H9 (cell line): ENCODE measurements around the gene DTX3L. TPM values are rescaled to one million over a fixed set of nuclear protein-coding genes. Genes with fewer than 3 reads are reported as not detected.

Experiments used
- DNase-seq: peaks from one replicate; pipeline ENCODE4 v3.0.0-alpha.2; 2017
- H2AFZ ChIP-seq: one replicate; pipeline ENCODE4 v1.6.1; 2013; ENCODE audit warnings: mild to moderate bottlenecking, low read length, control low read depth, moderate library complexity
- H2AK5ac ChIP-seq: 2 replicates; pipeline ENCODE4 v1.6.1; 2013; ENCODE audit warnings: low read length, control low read depth, mixed read lengths; ENCODE audit not compliant: insufficient read length
- H2BK120ac ChIP-seq: one replicate; pipeline ENCODE4 v1.6.1; 2013; ENCODE audit warnings: low read depth, mild to moderate bottlenecking, low read length, control low read depth, inconsistent platforms; ENCODE audit not compliant: poor library complexity, severe bottlenecking
- H2BK12ac ChIP-seq: 2 replicates; pipeline ENCODE4 v1.6.1; 2013; ENCODE audit warnings: low read length, control low read depth, mixed read lengths, low read depth; ENCODE audit not compliant: insufficient read length
- H2BK15ac ChIP-seq: 2 replicates; pipeline ENCODE4 v1.6.1; 2013; ENCODE audit warnings: low read depth, low read length, control low read depth
- H2BK20ac ChIP-seq: one replicate; pipeline ENCODE4 v1.6.1; 2013; ENCODE audit warnings: low read depth, mild to moderate bottlenecking, low read length, control low read depth, inconsistent platforms; ENCODE audit not compliant: poor library complexity, severe bottlenecking
- H2BK5ac ChIP-seq: 2 replicates; pipeline ENCODE4 v1.6.1; 2013; ENCODE audit warnings: low read length, control low read depth, mixed read lengths; ENCODE audit not compliant: insufficient read length
- H3K14ac ChIP-seq: 2 replicates; pipeline ENCODE4 v1.6.1; 2013; ENCODE audit warnings: low read length, control low read depth; ENCODE audit not compliant: insufficient read depth
- H3K18ac ChIP-seq: 2 replicates; pipeline ENCODE4 v1.6.1; 2013; ENCODE audit warnings: low read depth, mild to moderate bottlenecking, mixed read lengths, low read length, control low read depth; ENCODE audit not compliant: insufficient read length
- H3K23ac ChIP-seq: 2 replicates; pipeline ENCODE4 v1.6.1; 2013; ENCODE audit warnings: low read length, control low read depth, mixed read lengths, low read depth; ENCODE audit not compliant: insufficient read length
- H3K23me2 ChIP-seq: 2 replicates; pipeline ENCODE4 v1.6.1; 2013; ENCODE audit warnings: low read depth, mild to moderate bottlenecking, mixed read lengths, low read length, control low read depth; ENCODE audit not compliant: insufficient read length, poor library complexity, severe bottlenecking
- H3K27ac ChIP-seq: 2 replicates; pipeline ENCODE4 v1.5.1; 2013; ENCODE audit warnings: low read length, control low read depth, mixed read lengths, low read depth; ENCODE audit not compliant: insufficient read length
- H3K27me3 ChIP-seq: 2 replicates; pipeline ENCODE4 v1.6.1; 2013; ENCODE audit warnings: low read length, control low read depth, inconsistent platforms; ENCODE audit not compliant: insufficient read depth
- H3K4ac ChIP-seq: 2 replicates; pipeline ENCODE4 v1.6.1; 2013; ENCODE audit warnings: low read depth, mild to moderate bottlenecking, control low read depth, inconsistent platforms, low read length, moderate library complexity
- H3K4me1 ChIP-seq: 2 replicates; pipeline ENCODE4 v1.6.1; 2013; ENCODE audit warnings: low read length, control low read depth, inconsistent platforms; ENCODE audit not compliant: insufficient read depth
- H3K4me2 ChIP-seq: 2 replicates; pipeline ENCODE4 v1.6.1; 2013; ENCODE audit warnings: low read length, control low read depth, mixed read lengths; ENCODE audit not compliant: insufficient read length, insufficient read depth
- H3K56ac ChIP-seq: 2 replicates; pipeline ENCODE4 v1.6.1; 2013; ENCODE audit warnings: low read depth, mild to moderate bottlenecking, mixed read lengths, low read length, control low read depth; ENCODE audit not compliant: insufficient read length
- H3K79me1 ChIP-seq: 2 replicates; pipeline ENCODE4 v1.6.1; 2013; ENCODE audit warnings: low read depth, mild to moderate bottlenecking, moderate library complexity, low read length, control low read depth, inconsistent platforms; ENCODE audit not compliant: insufficient read depth, poor library complexity, severe bottlenecking
- H3K79me2 ChIP-seq: 2 replicates; pipeline ENCODE4 v1.6.1; 2013; ENCODE audit warnings: low read length, control low read depth, inconsistent platforms; ENCODE audit not compliant: insufficient read depth
- H3K9ac ChIP-seq: 2 replicates; pipeline ENCODE4 v1.6.1; 2013; ENCODE audit warnings: low read length, control low read depth, mixed read lengths; ENCODE audit not compliant: insufficient read length; ENCODE audit errors: extremely low read depth
- H3K9me3 ChIP-seq: one replicate; pipeline ENCODE4 v1.6.1; 2013; ENCODE audit warnings: low read depth, low read length, inconsistent platforms; ENCODE audit not compliant: control insufficient read depth
- H3T11ph ChIP-seq: one replicate; pipeline ENCODE4 v1.6.1; 2013; ENCODE audit warnings: mild to moderate bottlenecking, low read length, control low read depth, inconsistent platforms
- H4K20me1 ChIP-seq: one replicate; pipeline ENCODE4 v1.6.1; 2013; ENCODE audit not compliant: control insufficient read depth, insufficient read length, insufficient read depth
- H4K5ac ChIP-seq: 2 replicates; pipeline ENCODE4 v1.6.1; 2013; ENCODE audit warnings: low read depth, mild to moderate bottlenecking, mixed read lengths, low read length, control low read depth; ENCODE audit not compliant: insufficient read length
- H4K8ac ChIP-seq: replicated peaks from 2 replicates; pipeline ENCODE4 v1.6.1; 2013; ENCODE audit warnings: low read length, control low read depth, mixed read lengths, low read depth; ENCODE audit not compliant: insufficient read length
- H4K91ac ChIP-seq: 2 replicates; pipeline ENCODE4 v1.6.1; 2013; ENCODE audit warnings: low read depth, mild to moderate bottlenecking, moderate library complexity, mixed read lengths, low read length, control low read depth; ENCODE audit not compliant: insufficient read length
- H3K27ac Mint-ChIP-seq, 3 experiments: 2 replicates in 2 of 3; 3 replicates in 1 of 3; pipeline ENCODE4 v1.8.0; 2020 to 2021; ENCODE audit warnings: mixed read lengths in 3 of 3, mild to moderate bottlenecking in 1 of 3, moderate library complexity in 1 of 3
- H3K27me3 Mint-ChIP-seq: 2 replicates; pipeline ENCODE4 v1.8.0; 2021; ENCODE audit warnings: low read depth, mild to moderate bottlenecking, moderate library complexity, mixed read lengths
- H3K36me3 Mint-ChIP-seq, 3 experiments: 2 replicates in 2 of 3; 3 replicates in 1 of 3; pipeline ENCODE4 v1.8.0; 2020 to 2021; ENCODE audit warnings: low read depth in 3 of 3, mixed read lengths in 3 of 3; ENCODE audit not compliant: insufficient read depth in 1 of 3
- H3K4me1 Mint-ChIP-seq, 2 experiments: 2 replicates each; pipeline ENCODE4 v1.8.0; 2020; ENCODE audit warnings: mixed read lengths in 2 of 2
- H3K4me3 Mint-ChIP-seq, 2 experiments: 2 replicates in 1 of 2; 3 replicates in 1 of 2; pipeline ENCODE4 v1.8.0; 2020 to 2021; ENCODE audit warnings: mild to moderate bottlenecking in 2 of 2, mixed read lengths in 2 of 2, moderate library complexity in 1 of 2
- H3K9me3 Mint-ChIP-seq, 2 experiments: 2 replicates in 1 of 2; 3 replicates in 1 of 2; pipeline ENCODE4 v1.8.0; 2020; ENCODE audit warnings: mild to moderate bottlenecking in 2 of 2, mixed read lengths in 2 of 2, moderate library complexity in 1 of 2
- CTCF ChIP-seq: fragments of 200-600 bp; sonication (generic); conservative IDR thresholded peaks from 3 replicates; pipeline ENCODE4 v1.8.0; 2021; ENCODE audit warnings: antibody characterized with exemption, mild to moderate bottlenecking
- WGBS: extraction: QIAGEN DNeasy Blood & Tissue Kit; methylation state at CpG from one replicate; pipeline ENCODE4 v1.1.7; 2013; ENCODE audit warnings: missing lambda C conversion rate, low lambda C conversion rate, mixed read lengths; ENCODE audit not compliant: insufficient read length; ENCODE audit errors: extremely low coverage; 5-methylcytosine and 5-hydroxymethylcytosine counted together
- total RNA-seq: library from RNA; stranded (reverse); gene quantifications from 2 replicates; pipeline ENCODE4 v1.2.1, GENCODE V29; 2021

DTX3L gene
- total RNA-seq, 1 experiment from 2014 or later = 7.5 TPM

- H3K36me3 Mint-ChIP-seq = no peaks in the 10 kb centered on the region
- Histone ChIP-seq H3K23me2 (peaks cover 11% of the 10 kb centered on the region), H3K4ac (no peak overlapping the region), H3K27ac (no peak overlapping the region), H3K9ac (no peak overlapping the region), H3K79me2 (peaks cover 12% of the 10 kb centered on the region; the same call in 1 of the 2 replicates), H3K4me2 (no peak overlapping the region), H2AK5ac (no peak overlapping the region), H2AFZ (no peak overlapping the region), H3K79me1 (peaks cover 3% of the 10 kb centered on the region), H3K14ac (no peak overlapping the region), H3K23ac (no peak overlapping the region), H2BK120ac (no peak overlapping the region), H2BK5ac (no peak overlapping the region), H4K20me1 (no peaks in the 10 kb centered on the region), H4K91ac (no peak overlapping the region), H3K18ac (no peak overlapping the region), H2BK15ac (no peak overlapping the region), H3T11ph (no peak overlapping the region), H3K9me3 (no peaks in the 10 kb centered on the region), H2BK20ac (no peak overlapping the region), H4K8ac (no peak overlapping the region), H3K4me1 (no peaks in the 10 kb centered on the region; the same call in 1 of the 2 replicates), H2BK12ac (no peak overlapping the region), H3K27me3 (no peaks in the 10 kb centered on the region), H3K56ac (no peak overlapping the region), H4K5ac (no peak overlapping the region)
- H3K4me3 Mint-ChIP-seq = 0 out of 5 replicates have a peak overlapping the region, but pooled peaks of 1 of the 2 experiments have one; percentile 6
- WGBS = no CpG with 5 or more reads among the region's 3 CpGs
- TF ChIP-seq CTCF = no peak
- no peaks in the 10 kb centered on the region; the same call in 1 of the 2 replicates for H3K27me3 Mint-ChIP-seq
- H3K9me3 Mint-ChIP-seq = peaks cover 0 to 3% of the 10 kb centered on the region in 2 experiments; a peak in 2 of 5 replicates
- H3K4me1 Mint-ChIP-seq = peaks cover 23 to 26% of the 10 kb centered on the region in 2 experiments
- no peak for DNase-seq
- H3K27ac Mint-ChIP-seq = no peak overlapping the region
Observed at GRCh38 chr3:122515870-122516269, 48.3 kb upstream of the DTX3L start.
